ENCODE measurements around the gene LRP1.

DNA sequence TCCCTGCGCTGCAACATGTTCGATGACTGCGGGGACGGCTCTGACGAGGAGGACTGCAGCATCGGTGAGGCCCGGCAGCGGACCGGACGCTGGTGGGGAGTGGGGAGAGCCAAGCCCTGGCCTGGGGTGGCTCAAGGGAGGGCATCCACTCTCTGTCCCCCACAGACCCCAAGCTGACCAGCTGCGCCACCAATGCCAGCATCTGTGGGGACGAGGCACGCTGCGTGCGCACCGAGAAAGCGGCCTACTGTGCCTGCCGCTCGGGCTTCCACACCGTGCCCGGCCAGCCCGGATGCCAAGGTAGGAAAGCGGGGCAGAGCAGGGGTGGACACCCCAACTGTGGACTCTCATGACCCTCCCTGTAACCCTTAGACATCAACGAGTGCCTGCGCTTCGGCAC lies 76.9 kb downstream of the LRP1 start:
- TF ChIP-seq, protein P1, sequence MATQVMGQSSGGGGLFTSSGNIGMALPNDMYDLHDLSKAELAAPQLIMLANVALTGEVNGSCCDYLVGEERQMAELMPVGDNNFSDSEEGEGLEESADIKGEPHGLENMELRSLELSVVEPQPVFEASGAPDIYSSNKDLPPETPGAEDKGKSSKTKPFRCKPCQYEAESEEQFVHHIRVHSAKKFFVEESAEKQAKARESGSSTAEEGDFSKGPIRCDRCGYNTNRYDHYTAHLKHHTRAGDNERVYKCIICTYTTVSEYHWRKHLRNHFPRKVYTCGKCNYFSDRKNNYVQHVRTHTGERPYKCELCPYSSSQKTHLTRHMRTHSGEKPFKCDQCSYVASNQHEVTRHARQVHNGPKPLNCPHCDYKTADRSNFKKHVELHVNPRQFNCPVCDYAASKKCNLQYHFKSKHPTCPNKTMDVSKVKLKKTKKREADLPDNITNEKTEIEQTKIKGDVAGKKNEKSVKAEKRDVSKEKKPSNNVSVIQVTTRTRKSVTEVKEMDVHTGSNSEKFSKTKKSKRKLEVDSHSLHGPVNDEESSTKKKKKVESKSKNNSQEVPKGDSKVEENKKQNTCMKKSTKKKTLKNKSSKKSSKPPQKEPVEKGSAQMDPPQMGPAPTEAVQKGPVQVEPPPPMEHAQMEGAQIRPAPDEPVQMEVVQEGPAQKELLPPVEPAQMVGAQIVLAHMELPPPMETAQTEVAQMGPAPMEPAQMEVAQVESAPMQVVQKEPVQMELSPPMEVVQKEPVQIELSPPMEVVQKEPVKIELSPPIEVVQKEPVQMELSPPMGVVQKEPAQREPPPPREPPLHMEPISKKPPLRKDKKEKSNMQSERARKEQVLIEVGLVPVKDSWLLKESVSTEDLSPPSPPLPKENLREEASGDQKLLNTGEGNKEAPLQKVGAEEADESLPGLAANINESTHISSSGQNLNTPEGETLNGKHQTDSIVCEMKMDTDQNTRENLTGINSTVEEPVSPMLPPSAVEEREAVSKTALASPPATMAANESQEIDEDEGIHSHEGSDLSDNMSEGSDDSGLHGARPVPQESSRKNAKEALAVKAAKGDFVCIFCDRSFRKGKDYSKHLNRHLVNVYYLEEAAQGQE (IDR thresholded peaks at IDR 0.05; ENCODE audit: insufficient read depth in 1 of 2, low read depth in 2 of 2, low read length in 2 of 2), result no peak
- TF ChIP-seq POLR2AphosphoS5 (IDR thresholded peaks at IDR 0.05; ENCODE audit: low read depth, low read length) (no peak), TAF1 (IDR thresholded peaks at IDR 0.05; ENCODE audit: borderline replicate concordance, insufficient read depth, low read length) (no peak)

Data from PFSK-1 (cell line).